ENCODE results near the gene NCAM2.

The NCAM2 gene

DNA sequence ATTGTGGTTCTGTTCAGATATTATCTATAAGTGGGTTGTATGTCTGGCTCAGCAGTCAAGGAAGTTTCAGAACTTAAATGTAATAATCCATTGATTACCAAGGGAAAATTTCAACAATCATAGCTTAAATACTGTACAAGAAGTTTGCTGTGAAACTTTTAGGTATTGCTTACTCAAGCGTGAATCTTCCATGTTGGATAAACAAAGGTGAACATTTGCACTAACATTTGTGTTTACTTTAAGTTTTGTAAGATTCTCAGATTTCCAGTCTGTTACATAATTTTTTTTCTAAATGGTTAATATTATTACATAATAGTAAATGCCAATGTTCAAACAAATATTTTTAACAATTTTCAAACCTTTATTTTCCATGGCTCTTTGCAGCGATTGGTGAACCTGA, 285.6 kb downstream of the NCAM2 start:
- DNase-seq (ENCODE audit: extremely low spot score, insufficient read length, low read depth) (no peak), FAIRE-seq (no peak)

DNA sequence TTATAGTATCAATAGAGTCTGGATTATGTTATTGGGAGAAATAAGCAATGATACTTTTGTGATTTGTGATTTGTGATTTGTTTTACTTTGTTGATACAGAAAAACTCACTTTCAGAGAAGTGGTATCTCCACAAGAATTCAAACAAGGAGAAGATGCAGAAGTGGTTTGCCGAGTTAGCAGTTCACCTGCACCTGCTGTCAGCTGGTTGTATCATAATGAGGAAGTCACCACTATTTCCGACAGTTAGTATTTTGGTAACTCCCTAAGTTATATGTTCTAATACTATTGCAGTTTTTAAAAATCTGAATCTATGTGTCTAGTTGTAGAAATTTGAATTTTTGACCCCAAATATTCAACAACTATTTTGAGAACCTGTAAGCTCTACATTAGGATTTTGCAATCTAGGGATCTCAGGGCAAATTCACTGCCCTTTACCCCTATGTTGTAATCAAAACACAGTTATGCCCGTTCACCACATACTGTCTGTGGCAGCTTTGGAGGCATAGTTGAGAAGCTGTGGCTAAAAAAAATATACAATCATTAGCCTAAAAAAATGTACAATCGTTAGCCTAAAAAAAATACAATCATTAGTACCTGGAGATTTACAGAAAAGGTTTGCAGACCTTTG, 288.1 kb downstream of the NCAM2 start:
- no peak for FAIRE-seq
- DNase-seq (ENCODE audit: extremely low spot score, insufficient read length, low read depth): no peak

DNA sequence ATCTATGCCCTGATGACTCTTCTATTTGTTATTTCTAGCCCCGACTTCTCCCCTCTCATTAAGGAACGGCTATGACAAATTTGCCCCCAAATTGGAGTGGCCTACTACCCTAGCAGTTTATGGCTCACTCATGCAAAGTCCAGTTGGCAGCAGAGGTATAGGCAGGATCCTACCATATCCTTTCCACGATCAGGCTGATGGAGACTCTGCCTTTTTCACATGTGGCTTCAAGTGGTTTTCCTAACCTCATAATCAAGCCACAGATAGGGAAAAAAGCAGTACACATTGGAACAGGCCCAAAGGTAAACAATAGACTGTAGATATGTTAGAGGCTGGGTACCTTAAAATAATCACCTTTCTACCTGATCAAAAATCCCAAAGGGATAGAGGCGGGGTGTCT, 292.5 kb downstream of the NCAM2 start:
- FAIRE-seq: no peak
- DNase-seq (ENCODE audit: extremely low spot score, insufficient read length, low read depth): no peak

DNA sequence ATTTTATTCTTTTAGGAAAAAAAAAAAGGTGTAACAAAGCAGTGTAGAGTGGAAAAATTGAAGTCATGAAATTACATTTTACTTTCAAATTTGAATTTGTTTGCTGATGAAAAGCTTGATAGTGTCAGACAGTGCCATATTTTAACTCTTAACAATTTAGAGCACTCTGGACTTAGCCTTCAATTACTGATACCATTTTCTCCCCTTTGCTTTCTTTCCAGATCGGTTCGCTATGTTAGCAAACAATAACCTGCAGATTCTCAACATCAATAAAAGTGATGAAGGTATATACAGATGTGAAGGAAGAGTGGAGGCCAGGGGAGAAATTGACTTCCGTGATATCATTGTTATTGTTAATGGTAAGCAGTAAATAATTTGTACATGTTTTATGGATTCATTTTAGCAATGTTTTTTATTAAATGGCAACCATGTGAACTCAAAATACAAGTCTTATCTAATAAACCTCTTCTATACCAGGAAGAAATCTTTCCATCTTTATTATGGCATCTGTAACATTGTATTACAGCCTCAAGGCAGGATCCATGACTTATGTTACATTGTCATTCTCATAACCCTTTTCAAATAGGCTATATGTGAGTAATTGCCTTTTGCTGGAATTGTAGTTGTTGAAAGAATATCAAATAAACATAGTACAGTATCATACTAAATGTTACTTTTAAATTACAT, 293.8 kb downstream of the NCAM2 start:
- DNase-seq (ENCODE audit: extremely low spot score, insufficient read length, low read depth): no peak
- FAIRE-seq: no peak

DNA sequence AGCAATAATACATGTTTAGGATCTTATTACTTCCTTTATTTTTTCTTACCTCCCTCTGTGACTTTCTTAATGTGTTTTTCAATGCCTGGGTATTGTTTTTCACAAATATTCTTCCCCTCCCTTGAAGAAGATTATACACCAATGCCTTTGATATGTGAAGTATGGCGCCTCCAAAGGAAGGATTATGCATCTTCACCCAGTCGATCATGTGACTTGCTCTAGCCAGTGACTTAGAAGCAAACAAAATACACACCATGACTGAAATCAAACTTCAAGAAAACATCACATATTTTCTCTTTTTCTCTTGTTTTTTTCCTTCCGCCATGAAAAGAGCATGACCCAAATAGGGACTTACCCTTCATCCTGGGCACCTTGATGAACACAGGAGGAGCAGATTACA, 297.1 kb downstream of the NCAM2 start:
- FAIRE-seq (no peak), DNase-seq (ENCODE audit: extremely low spot score, insufficient read length, low read depth) (no peak)

DNA sequence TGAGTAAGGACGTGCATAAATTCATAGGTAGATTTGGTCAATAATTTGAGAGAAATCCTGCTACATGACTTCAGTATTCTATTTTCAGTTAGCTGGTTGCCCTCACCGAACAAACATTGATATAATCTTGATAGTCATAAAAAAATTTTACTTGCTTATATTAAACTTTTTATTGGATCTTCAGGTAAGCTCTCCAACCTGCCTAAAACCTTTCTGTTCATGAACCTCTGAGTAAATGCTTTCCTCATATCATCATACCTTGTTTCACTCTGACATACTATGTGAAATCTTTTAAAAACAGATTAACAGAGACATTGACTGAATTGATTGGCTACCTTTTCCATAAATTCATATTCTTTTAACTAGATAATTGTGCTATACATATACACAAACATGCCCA, 299.0 kb downstream of the NCAM2 start:
- FAIRE-seq (no peak), DNase-seq (ENCODE audit: extremely low spot score, insufficient read length, low read depth) (no peak)

DNA sequence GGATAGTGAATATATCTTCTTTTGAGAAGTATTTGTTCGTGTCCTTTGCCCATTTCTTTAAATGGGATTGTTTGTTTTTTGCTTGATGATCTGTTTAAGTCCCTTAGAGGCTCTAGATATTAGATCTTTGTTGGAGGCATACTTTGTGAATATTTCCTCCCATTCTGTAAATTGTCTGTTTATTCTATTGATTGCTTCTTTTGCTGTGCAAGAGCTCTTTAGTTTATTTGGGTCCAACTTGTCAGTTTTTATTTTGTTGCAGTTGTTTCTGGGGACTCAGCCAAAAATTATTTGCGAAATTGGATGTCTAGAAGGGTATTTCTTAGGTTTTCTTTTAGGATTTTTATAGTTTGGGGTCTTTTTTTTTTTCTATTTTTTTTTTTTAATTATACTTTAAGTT, 302.8 kb downstream of the NCAM2 start:
- DNase-seq (ENCODE audit: extremely low spot score, insufficient read length, low read depth) (no peak), FAIRE-seq (no peak)

DNA sequence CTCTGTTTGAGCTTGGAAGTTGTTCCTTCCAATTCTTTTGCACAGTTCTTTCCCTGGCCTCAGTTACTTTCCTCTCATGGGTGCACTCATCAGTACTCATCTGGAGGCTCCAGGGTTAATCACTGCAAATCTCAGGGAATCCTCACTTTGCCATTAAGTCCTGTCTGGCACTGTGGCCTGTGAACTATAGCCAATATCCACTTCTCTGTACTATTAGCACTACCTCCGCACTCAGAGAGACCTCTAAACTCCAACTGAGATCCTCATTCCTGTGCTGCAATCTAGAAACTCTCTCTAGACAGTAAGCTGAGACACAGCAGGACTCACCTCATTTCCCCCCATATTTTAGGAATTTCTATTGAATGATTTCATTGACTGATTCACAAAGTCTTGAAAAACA, 311.3 kb downstream of the NCAM2 start:
- FAIRE-seq: no peak
- no peak for DNase-seq (ENCODE audit: extremely low spot score, insufficient read length, low read depth)

DNA sequence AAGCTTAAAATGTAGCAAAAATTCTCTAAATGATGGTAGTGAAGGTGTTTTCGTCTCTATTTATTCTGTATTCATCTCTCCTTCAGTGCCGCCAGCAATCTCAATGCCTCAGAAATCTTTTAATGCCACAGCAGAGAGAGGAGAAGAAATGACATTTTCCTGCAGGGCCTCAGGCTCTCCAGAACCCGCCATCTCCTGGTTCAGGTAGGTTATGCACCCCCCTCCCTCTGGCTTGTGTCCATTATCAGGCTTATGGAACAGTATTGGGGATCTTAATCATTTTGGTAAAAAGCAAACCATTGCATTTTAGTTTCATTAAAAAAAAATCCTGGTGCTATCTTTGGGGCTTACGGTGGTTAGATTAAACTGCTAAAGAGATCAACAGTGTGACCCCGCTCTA, 326.1 kb downstream of the NCAM2 start:
- DNase-seq (ENCODE audit: extremely low spot score, insufficient read length, low read depth) (no peak), FAIRE-seq (no peak)

DNA sequence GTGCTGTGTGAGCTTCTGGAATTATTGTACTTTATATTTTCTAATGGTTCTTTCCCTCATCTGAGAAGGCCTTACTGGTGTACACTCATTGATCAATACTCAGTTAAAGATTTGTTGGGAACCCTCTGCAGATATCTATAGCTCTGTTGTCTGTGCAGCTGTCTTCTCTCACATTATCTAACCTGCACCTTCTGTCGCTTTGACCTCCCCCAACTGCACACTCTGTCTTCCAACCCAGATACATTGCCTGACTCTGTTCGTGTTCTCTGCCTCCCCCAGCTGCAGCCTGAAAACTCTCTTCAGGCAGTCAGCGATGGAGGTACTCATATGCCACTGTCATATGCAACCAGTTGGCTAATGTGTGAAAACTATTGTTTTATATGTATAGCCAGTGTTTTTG, 334.3 kb downstream of the NCAM2 start:
- DNase-seq (ENCODE audit: extremely low spot score, insufficient read length, low read depth) (no peak), FAIRE-seq (no peak)

DNA sequence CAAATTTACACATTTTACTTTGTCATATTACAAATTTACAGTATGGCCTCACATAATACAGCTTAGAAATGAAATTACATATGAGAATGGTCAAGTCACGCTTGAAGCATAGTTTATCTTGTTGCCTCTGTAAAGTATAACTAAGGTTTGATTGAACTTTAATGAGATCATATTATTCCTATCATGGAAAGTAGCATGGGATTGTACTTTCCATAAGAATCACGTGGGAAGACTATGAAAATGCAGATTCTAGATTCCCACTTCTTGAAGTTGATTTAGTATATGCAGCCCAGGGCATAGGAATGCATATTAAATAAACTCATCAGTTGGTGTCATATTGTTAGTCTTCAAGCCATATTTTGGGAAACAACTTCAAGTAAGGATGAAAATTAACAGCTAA, 342.8 kb downstream of the NCAM2 start:
- no peak for DNase-seq (ENCODE audit: extremely low spot score, insufficient read length, low read depth)
- FAIRE-seq: no peak

DNA sequence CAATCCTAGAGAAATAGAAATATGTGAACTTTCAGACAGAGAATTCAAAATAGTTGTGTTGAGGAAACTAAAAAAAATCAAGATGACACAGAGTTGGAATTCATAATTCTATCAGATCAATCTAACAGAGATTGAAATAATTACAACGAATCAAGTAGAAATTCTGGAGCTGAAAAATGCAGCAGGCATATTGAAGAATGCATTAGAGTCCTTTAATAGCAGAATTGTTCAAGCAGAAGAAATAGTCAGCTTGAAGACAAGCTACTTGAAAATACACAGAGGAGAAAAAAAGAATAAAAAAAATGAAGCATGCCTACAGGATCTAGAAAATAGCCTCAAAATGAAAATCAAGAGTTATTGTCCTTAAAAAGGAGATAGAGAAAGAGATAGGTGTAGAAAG, 347.1 kb downstream of the NCAM2 start:
- FAIRE-seq: no peak
- no peak for DNase-seq (ENCODE audit: extremely low spot score, insufficient read length, low read depth)

DNA sequence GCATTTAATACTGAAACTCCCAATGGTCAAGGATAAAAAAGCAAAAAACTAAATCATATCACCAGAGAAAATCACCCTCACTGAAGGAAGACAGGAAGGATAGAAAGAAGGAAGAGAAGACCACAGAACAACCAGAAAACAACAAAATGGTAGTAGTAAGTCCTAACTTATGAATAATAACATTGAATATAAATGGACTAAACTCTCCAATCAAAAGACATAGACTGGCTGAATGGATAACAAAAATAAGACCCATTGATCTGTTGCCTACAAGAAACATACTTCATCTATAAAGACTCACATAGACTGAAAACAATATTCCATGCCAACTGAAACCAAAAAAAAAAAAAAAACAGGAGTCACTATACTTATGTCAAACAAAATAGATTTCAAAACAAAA, 347.7 kb downstream of the NCAM2 start:
- FAIRE-seq: no peak
- DNase-seq (ENCODE audit: extremely low spot score, insufficient read length, low read depth): no peak

DNA sequence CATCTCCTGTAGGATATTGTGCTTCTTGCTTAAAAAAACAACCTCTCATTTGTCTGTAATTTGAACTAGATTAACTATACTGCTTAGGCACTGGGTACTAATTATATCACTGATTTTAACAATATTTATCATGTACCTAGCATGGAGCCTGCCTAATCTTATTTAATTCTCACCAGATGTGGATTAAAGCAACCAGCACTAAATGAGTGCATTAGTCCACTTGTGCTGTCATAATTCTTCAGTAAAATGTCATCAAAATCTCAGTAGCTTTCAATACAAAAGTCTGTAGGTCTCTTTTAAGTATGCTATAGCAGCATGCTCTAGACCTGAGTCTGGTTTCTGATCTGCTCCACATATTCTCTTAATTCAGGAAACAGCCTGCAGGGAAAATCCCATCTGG, 368.1 kb downstream of the NCAM2 start:
- FAIRE-seq: no peak

DNA sequence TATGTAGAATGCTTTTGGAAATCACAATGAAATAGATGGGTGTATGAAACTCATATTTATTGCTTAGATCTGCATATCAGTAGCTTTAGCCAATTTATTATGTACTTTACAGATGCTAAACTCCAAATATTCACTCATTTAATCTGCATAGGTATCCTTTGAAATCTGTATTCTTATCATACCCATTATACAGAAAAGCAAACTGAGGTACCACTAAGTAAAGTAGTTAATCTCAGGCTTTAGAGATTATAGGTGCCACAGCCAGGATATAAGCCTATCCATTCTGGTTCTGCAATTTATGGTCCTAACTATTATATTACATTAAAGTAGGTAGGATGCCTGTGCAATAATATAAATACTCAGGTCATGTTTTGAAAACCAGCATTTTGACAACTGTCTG, 369.4 kb downstream of the NCAM2 start:
- DNase-seq (ENCODE audit: extremely low spot score, insufficient read length, low read depth) (no peak), FAIRE-seq (no peak)

More for the DNA sequence above, 368.1 kb downstream of the NCAM2 start:
- DNase-seq (ENCODE audit: extremely low spot score, insufficient read length, low read depth): no peak

DNA sequence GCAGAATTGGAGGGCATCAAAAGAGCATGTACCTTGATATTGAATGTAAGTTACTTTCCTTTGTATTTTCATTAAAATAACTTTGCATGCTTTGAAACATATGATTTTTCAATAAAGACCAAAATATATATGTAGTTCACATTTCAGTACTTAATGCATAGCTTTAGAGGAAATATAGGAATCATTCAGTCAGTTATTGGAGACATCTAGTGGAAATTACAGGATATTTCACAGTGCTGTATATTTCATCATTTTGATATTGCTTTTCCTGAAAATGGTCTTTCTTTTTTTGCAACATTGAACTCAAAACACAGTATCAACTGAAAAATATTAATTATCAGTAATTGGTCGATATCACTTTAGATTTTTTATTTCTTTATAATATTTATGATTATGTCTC, 375.8 kb downstream of the NCAM2 start:
- FAIRE-seq: no peak
- no peak for DNase-seq (ENCODE audit: extremely low spot score, insufficient read length, low read depth)

DNA sequence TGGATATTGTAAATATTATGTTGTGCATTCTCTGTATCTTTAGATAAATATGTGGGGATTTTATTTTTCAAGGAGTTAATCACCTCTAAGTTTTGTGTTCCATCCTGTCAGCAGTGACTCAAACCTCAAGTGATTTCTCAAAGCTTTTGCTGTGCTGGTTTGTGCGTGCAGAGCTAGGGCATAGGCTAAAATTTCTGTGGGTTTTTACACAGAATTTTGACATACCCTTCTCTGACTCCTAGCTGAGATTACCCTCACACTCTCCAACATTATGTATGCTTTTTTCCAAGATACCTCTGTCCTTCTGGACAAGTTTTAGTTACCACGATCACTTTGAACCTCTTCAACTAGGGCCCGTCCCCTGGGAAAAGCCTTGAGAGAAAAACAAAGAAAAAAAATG, 384.9 kb downstream of the NCAM2 start:
- FAIRE-seq: no peak
- DNase-seq (ENCODE audit: extremely low spot score, insufficient read length, low read depth): no peak

DNA sequence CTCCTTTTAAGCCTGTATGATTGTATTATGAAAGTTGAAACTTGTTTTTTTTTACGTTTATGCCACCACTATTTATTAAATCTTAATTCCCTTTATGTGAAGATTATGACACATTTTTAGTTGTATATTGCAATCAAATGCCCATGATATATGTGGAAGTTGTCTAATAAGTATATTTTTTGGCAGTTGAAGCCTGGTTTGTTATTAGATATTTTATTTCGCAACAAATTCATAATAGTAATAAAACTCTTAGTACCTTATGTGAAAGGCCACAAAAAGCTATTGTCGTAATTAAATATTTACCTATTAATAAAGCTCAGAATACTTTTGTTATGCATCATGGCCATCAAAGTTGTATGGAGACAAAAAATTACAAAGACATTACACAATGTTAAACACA, 386.8 kb downstream of the NCAM2 start:
- no peak for FAIRE-seq
- no peak for DNase-seq (ENCODE audit: extremely low spot score, insufficient read length, low read depth)

DNA sequence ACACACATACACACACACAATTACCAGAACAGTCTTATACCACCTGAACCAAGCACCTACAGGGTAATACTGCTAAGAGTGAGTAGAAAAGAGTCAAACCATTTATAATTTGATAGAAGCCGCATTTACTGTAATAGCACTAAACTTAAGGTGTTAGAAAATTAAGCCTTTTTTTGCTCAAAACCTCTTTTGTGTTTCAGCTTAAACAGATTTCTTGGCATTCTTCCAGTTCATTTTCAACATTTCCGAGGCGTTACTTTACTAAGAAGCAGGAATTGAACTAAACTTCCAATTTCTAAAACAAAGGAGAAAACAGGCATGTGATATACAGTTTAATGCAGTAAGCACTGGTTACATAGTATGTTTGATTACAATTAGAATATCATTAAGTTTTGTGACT, 387.2 kb downstream of the NCAM2 start:
- no peak for FAIRE-seq
- DNase-seq (ENCODE audit: extremely low spot score, insufficient read length, low read depth): no peak

DNA sequence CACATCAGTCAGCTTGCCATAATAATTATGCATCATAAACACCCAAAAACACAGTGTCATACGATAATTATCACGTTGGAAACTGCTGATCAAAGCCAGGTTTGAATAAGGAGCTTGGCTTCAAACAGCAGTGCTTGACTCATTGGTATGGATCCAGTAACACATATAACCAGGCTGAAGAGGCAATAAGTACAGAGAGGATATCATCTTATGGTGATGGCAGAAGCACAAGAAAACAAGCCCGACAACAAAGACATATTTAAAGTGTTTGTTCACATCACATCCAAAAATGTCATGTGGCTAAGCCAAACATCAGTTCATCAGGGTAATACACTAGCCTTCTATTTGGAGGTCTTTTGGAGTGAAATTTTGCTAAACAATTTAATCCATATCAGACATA, 389.7 kb downstream of the NCAM2 start:
- FAIRE-seq: no peak

DNA sequence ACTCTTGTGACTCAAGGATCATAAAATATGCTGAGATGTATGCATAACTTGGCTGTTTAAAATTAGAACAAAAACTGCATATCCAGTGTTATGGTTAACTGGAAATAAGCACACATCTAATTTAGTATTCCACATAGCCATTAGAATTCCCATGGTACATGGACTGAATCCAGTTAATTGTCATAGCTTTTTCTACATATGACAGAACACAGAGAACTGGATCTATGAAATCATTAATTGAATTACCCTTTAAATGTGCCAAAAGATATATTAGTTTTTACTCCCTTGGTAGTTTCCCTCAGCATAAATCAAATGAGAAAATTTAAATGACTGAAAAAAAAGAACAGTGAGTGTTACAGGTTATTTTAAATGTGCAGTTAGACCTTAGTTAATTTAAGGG, 395.9 kb downstream of the NCAM2 start:
- DNase-seq (ENCODE audit: extremely low spot score, insufficient read length, low read depth) (no peak), FAIRE-seq (no peak)

More for the DNA sequence above, 389.7 kb downstream of the NCAM2 start:
- no peak for DNase-seq (ENCODE audit: extremely low spot score, insufficient read length, low read depth)

DNA sequence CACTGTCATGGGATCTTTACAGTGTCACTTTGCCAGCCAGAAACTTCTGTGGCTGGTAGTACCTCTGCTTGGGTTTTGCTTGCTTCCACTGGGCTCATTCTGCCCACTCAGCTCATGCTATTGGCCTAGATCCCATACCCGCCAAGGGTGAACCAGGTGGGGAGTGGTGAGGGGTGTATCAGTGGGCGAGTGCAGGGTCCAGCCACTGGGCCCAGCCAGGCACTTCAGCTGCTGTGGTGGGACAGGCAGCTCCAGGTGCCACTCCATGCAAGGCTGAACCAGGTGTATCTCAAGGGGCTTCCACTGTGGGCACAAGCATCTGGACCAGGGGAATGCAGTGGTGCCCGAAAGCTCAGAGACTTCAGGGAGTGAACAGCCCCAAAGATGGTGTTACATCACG, 398.2 kb downstream of the NCAM2 start:
- DNase-seq (ENCODE audit: extremely low spot score, insufficient read length, low read depth): no peak
- FAIRE-seq: no peak

All from GM18507 (cell line).